H4 (cell line): Measurements from ENCODE around the gene OR52A1. TPM values are rescaled to one million over a fixed set of nuclear protein-coding genes. Genes with fewer than 3 reads are reported as not detected.
"Not testable (repeated sequence)": the region's sequence is repeated elsewhere in the genome, so short reads cannot be mapped to it uniquely, and the experiment has no call there.

Source experiments
- DNase-seq: peaks from one replicate; pipeline ENCODE4 v3.0.0-alpha.2; 2015; ENCODE audit warnings: low spot score
- total RNA-seq: library from RNA; depleted of rRNA; stranded (reverse); fragments of >200 nt; shearing (Covaris generic); gene quantifications from 2 replicates; pipeline ENCODE4 v1.2.3, GENCODE V29; 2014; rRNA removed

The OR52A1 gene
- not detected in 2 replicates for total RNA-seq

DNA sequence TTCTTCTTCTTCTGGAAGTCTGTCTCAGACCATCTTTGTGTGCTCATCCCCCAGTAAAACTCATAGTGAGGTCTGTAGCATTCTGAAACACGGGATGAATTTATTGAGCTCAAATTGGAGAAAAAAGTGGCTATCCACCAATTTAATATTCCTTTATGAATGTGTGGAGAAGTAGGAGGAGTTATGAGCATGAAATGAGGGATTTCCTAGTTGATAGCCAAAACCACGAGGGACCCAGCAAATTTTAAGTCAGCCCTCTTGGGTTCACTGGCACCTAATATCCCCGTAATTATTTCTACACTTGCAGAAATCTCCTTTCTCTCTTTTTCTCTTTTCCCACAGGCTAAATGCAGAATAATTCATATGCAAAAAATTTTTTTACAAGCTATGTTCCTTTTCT is at the start of gene OR52A1:
Gene OR52A1, minus strand, starts transcription at position 101 of the 400 bp plus-strand sequence. CDS start 2,388 bp downstream, outside the sequence.
- no peak for DNase-seq

DNA sequence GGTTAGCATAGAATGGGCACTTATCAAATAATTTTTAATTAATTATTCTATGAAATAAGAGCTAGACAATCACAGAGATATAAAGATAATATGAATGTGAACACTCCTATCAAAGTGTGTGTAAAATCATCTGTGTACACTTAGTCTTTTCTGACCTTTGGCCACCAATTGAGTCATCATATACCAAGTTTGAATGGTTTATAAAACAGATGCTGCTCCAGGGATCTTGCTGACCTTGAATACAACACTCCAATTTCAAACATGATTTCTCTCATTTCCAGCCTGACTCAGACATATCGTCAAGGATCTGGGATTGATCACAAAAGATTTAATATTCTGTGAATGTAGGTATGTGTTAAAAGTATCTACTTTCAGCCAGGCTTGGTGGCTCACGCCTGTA is 48.8 kb upstream of the OR52A1 start:
- no peak for DNase-seq

DNA sequence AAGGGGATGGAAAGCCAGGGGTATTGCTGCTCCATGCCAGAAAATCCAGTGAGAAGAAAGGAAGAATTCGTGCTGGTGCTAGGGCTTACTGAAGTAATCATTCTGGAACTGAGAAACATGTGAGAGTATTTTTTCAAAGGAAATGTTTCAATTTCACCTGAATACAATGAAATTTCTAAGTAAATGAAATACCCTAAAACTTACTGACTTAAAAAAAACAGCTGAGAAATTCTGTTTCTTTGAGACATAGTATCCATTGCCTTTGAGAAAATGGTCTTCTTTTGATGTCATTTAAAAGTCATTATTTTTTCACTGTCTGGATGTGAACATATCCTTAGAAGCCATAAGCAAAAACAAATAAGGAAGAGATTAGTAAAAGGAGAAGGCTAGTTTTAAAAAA is 46.0 kb upstream of the OR52A1 start, which contains the start of gene OR51V1:
Gene OR51V1, minus strand, starts transcription at position 101 of the 400 bp plus-strand sequence. Its CDS starts 0 bp downstream, at position 101.
- no peak for DNase-seq

DNA sequence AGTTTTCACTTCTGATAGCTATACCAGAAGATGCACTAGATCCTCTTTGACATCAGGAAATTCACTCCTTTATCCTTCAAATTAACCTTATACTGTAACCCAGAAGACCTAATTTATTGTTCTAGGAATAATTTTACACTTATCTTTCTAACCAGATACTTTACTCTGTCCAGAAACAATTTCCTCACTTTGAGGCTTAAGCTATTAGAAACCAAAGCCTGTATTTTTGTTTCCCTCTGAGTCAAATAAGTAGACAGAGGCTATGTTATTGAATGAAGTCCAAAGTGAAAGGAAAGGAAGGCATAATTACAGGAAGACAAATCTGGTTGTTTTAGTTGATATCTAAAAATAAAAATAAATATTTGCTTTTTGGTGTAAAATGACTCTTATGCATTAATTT is 43.7 kb upstream of the OR52A1 start:
- no peak for DNase-seq

DNA sequence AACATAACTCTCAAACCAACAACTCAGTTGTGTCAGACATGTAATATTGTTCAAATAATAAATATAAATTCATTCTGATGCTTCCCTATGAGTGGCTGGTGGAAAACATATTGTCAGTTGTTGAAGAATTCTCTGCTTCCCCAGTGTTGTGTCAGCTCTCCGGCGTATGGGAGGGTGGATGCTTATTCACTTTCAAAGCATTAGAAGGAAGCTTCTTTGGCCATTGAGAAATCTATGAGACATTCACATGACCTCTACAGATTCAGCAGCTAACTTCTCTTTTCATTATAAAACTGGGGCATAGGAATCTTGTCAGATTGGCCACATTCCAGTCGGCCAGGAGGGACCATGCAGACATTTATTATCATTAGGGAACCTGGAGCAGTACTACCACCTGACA is 43.0 kb upstream of the OR52A1 start:
- no peak for DNase-seq

DNA sequence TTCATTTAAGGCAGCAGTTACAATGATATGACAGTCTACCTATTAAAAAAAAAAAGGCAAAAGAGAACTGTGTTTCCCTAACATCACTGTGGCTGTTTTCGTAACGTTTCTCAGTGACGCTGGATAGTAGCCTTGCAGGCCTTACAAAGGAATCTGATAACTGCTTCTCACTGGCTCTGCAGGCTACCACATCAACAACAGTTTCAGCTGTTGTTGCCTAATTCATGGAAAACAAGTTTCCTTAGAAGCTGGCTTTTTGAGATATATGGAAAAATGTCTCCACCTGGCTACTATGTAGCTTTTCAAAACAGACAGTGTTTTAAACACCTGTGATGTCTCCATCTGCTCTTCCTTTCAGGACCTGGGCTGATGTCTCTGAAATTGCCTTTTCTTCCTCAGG is 42.2 kb upstream of the OR52A1 start:
- DNase-seq, result no peak

DNA sequence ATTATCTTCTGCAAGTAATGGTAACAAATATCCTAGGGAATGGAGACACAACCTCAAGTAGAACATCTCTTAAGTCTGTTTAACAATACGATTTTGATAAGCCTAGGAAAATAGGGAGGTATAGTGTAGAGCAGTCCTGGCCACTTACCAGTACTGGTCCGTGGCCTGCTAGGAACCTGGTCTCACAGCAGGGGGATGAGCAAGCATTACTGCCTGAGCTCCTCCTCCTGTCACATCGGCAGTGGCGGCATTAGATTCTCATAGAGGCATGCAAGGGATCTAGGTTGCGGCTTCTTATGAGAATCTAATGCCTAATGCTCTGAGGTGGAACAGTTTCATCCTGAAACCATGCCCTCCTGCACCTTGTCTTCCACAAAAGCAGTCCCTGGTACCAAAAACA is 41.5 kb upstream of the OR52A1 start:
- no peak for DNase-seq

DNA sequence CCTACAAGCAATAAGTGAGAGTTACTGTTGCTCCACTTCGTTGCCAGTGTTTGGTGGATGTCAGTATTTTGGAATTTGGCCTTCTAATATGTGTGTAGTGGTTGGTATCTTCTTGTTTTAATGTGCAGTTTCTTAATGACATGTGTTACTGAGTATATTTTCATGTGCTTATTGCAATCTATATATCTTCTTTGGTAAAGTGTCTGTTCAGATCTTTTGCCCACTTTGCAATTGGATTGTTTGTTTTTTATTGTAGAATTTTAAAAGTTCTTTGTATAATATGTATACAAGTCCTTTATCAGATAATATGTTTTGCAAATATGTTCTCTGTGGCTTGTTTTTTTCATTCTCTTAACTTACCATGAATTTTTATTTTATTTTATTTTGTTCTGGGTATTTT is 38.2 kb upstream of the OR52A1 start:
- DNase-seq, result no peak

DNA sequence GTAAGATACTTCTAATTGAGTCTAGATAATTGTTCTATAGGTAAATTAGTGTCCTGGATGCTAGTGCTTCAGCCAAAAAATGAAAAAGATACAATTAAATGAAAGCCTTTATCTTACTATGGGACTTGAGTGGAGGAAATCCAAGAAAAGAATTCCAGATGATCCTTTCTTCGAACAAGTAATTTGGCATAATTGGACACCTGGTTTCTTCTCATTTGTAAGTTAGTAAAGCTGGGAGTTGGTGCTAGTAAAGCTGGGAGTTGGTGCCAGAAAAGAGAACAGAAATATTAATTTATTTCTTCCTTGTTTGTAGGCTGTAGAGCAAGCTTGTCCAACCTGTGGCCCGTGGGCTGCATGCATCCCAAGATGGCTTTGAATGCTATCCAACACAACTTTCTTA is 33.6 kb upstream of the OR52A1 start:
- DNase-seq, result no peak

DNA sequence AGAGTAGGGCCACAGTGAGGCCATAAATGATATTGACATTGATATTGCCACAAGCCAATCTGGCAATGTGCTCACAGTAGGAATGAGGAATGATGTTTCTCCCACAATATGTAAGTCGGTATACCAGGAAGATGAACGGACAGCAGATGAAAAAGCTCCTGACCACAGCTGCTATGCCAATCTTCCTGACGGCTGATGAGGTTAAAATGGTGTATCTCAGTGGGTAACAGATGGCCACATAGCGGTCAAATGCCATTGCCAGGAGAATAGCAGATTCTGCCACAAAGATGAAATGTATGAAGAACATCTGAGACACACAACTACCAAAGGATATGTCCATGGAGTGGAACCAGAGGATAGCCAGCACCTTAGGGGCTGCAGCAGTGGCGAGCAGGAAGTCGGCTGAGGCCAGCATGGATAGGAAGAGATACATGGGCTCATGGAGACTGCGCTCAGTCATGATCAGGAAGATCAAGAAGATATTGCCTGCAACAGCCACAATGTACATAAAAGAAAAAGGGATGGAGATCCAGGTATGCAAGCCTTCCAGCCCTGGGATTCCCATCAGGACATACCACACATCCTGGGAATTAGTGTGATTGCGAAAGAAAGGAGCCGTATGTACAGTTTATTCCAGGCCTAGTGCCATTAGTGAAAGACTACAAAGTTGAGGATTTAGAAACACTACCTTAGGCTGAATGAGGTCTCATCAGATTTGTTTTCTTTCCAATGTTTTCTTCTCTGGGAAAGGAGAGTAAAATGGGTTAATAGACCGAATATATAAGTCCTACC is 23.7 kb upstream of the OR52A1 start:
- DNase-seq, result no peak

DNA sequence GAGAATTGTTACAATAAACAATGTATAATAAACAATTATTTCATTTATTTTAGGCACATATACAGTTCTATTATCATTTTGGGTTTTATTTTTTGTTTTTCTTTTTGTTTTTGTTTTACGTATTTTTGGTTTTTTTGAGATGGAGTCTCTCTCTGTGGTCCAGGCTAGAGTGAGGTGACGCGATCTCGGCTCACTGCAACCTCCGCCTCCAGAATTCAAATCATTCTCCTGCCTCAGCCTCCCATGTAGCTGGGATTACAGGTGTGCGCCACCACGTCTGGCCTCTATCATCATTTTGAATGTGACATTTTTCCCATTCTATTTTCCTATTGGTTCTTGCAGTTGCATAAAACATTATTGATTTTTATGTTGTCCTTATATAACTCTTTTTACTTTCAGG is 20.4 kb upstream of the OR52A1 start:
- DNase-seq, result no peak

DNA sequence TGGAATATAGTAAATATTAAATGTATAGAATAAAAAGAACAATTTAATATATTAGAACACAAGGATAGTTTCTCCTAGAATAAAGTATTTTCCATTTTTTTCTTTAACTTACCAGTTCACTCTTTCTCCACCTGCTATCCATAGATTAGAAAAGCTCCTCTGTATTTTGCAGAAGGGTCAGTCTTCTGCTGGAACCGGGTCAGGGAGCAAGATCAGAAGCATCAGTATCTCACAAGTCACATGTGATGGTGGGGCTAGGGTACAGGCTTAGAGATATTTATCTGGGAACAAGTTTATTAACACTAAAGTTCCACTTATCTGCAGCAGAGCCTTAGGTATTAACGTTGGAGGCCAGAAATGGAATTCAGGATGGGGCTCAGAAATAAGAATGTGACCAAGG is 17.3 kb upstream of the OR52A1 start:
- no peak for DNase-seq

DNA sequence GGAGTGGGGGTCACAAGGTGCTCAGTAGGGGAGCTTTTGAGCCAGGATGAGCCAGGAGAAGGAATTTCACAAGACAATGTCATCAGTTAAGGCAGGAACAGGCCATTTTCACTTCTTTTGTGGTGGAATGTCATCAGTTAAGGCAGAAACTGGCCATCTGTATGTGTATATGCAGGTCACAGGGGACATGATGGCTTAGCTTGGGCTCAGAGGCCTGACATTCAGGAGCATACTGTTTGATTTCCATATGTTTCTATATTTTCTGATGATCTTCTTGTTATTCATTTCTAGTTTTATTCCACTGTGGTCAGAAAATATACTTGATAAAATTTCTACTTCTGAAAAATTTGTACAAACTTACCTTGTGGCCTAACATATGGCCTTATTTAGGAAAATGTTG is 11.3 kb upstream of the OR52A1 start:
- not testable (repeated sequence) for DNase-seq

DNA sequence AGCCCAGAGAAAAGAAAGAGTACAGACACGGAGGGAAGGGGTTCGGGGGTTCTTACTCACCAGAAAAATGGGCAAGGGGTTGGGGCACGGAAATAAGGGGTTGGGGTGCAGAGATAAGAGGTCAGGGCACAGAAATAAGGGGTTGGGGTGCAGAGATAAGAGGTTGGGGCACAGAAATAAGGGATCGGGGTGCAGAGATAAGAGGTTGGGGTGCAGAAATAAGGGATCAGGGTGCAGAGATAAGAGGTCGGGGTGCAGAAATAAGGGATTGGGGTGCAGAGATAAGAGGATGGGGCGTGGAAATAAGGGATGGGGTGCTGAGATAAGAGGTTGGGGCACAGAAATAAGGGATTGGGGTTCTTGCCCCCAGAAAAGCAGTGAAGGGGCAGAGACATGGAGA is 10.2 kb upstream of the OR52A1 start:
- not testable (repeated sequence) for DNase-seq

DNA sequence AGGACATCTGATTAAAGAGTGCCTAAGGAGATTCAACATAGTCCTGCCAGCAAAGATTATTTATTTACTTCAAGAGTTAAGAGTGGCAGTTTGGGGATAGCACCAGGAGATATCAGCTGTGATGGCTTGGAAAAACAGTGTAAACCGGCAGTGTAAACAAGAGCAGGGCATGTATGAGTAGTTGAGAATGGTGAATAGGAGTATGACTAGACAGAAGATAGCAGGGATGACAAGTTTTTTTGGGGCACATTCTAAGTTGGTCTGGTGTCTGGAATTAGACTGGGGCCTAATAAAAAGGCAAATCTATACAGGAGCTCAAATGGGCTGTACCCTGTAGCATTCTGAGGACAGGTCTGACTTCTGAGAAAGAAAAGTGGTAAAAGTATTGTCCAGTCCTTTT is 6.5 kb upstream of the OR52A1 start:
- DNase-seq, result not testable (repeated sequence)

DNA sequence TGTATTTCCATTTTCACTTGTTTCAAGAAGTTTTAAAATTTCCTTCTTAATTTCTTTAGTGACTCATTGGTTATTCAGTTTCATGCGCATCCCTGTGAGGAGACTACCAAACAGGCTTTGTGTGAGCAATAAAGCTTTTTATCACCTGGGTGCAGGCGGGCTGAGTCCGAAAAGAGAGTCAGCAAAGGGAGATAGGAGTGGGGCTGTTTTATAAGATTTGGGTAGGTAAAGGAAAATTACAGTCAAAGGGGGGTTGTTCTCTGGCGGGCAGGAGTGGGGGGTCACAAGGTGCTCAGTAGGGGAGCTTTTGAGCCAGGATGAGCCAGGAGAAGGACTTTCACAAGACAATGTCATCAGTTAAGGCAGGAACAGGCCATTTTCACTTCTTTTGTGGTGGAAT is 5.7 kb upstream of the OR52A1 start:
- not testable (repeated sequence) for DNase-seq

DNA sequence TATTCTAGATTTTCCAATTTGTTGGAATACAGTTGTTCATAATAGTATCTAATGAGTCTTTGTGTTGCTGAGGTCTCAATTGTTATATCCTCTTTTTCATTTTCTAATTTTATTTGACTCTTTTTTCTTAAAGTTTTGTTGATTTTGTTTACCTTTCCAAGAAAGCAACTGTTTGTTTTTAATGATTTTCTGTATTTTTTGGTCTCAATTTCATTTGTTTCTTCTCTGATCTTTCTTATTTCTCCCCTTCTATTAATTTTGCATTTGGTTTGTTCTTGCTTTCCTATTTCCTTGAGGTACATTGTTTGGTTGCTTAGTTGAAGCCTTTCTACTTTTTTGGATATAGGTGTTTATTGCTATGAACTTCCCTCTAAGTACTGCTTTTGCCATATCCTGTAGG is 5.2 kb upstream of the OR52A1 start:
- no peak for DNase-seq

DNA sequence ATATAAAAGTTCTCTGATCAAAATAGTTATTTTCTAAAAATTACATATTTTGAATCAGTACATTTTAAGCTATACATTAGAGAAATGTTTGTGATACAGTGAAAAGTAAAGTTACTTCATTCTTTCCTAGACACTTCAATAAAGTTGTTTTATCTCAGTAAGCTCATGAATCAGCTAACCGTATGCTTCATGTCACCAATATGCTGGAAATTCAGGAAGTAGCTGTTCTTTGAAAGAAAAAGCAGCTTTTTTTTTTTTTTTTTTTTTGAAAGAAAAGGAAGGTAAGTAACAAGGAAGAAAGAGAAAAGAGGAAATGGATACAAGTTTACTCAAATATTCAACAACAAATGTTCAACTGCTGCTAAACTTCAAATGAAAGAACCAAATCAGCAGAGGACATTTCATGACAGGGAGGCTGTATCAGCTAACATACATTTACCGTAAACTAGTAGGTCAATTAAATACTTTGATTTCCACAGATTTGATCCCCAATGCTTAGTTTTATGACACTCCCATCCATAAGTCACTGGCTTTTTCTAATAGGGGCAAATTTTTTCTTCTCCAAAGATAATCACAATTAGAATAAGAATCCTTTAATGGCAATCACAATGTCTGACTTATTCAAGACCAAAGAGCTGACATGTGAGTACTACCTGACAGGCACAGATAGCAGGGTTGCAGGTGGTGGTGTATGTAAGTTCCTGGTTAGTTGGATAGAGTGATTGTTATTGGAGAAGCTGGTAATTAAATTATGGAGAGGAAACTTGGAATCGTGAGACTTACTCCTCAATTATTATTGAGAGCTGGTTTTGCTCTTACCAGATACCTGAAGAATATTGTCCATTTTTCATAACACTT is 754 bp downstream of the OR52A1 start:
- no peak for DNase-seq

DNA sequence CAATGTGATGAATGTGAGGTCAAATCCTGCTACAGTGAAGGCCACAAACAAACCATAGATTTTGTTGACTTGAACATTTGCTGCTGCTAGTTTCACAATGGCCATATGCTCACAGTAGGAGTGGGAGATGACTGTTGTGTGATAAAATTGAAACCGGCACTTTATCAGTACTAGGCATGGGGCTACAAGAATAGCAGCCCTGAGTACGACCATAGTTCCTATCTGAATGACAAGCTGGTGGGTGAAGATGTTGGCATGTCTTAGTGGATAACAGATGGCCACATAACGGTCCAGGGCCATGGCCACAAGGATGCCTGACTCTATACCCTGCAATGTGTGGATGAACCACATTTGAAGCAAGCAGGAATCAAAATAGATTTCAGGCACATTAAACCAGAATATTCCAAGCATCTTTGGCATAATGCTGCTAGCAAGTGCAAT is 2.8 kb downstream of the OR52A1 start:
- DNase-seq, result no peak

DNA sequence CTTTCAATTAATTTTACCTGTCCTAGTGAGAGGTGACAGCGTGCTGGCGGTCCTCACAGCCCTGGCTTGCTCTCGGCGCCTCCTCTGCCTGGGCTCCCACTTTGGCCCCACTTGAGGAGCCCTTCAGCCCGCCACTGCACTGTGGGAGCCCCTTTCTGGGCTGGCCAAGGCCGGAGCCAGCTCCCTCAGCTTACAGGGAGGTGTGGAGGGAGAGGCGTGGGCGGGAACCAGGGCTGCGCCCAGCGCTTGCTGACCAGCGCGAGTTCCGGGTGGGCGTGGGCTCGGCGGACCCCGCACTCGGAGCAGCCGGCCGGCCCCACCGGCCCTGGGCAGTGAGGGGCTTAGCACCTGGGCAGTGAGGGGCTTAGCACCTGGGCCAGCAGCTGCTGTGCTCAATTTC is 10.4 kb downstream of the OR52A1 start:
- DNase-seq, result not testable (repeated sequence)

DNA sequence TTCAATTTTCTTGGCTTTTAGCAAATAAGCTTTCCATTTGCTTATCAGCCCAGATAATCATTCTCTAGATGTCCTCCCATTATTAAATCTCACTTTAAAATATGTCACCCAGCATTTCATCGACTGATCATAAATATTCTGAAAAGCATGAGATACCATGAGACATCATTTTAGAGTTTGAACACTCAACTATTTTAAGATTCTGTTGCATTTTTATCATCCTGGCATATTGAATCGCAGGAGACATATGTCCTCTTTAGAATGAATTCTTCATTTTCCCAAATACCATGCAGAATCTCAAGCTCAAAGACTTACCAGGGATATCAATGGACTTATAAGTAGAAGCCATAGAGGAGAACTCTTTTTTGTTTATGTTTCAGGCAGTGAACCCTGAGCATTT is 16.6 kb downstream of the OR52A1 start, which contains the start of gene OR52A5:
Gene OR52A5, minus strand, starts transcription at position 361 of the 400 bp plus-strand sequence. CDS start 5,714 bp downstream, outside the sequence.
- no peak for DNase-seq

DNA sequence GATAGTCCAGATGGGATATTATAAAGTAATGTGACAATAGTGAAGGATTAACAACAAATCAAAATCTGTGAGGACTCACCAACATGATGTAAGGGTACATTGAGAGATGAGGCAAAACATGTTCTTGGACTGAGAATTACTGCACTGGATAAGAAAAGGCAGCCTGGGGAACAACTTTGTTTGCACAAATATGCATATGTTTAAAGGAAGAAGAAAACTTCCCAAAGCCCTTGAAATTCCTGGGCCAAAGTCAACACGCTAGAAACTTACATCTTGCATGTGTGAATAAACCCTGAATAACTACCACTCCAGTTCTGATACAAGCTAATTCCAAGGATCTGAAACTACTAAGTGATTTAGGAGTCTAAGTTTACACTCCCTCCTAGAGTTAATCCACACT is 17.5 kb downstream of the OR52A1 start:
- DNase-seq, result no peak

DNA sequence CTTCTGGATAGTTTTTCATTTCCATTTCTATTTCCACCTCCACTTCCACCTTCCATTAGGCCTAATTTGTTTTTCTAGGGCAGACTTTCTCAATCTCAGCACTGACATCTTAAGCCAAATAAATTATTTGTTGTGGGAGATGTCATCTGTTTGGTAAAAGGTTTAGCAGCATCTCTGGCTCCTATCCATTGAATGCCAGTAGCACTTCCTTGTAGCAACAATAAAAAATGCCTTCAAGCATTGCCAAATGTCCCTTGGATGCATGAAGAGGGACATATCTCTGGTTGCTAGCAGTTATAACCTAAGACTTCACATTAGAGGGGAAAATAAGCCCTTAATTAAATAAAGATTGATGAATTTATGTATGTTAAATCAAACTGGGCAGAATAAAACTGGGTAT is 18.3 kb downstream of the OR52A1 start:
- DNase-seq, result no peak
